HG03108 (cell line): ENCODE results near the gene NDUFB7.

ENCODE experiments used
- ATAC-seq: cut with Tn5 transposase; IDR thresholded peaks from one replicate; pipeline ENCODE4 v1.9.1; 2021; ENCODE audit warnings: moderate library complexity; ENCODE audit not compliant: unreplicated experiment

The NDUFB7 gene

GRCh38 chr19:14528419-14529253 lies 43.2 kb downstream of the NDUFB7 start:
- no peak for ATAC-seq

- no peak for ATAC-seq
These were observed 45.4 kb downstream of the NDUFB7 start for GRCh38 chr19:14526423-14526822.

- ATAC-seq: no peak
These were observed 46.1 kb downstream of the NDUFB7 start for GRCh38 chr19:14525729-14526128.

- ATAC-seq: no peak
These were observed 51.3 kb downstream of the NDUFB7 start for GRCh38 chr19:14520543-14520942.

GRCh38 chr19:14519860-14520407 lies 51.9 kb downstream of the NDUFB7 start:
- no peak for ATAC-seq

GRCh38 chr19:14519245-14519859 lies 52.5 kb downstream of the NDUFB7 start:
- no peak for ATAC-seq

GRCh38 chr19:14517840-14518505 lies 53.9 kb downstream of the NDUFB7 start, which contains the start of gene DNAJB1:
Gene DNAJB1 (minus strand): TSS chr19:14518397. CDS start chr19:14518349, 48 bp downstream.
- peak; percentile 58 for ATAC-seq

- peak; percentile 3 for ATAC-seq
These were observed 54.4 kb downstream of the NDUFB7 start for GRCh38 chr19:14517446-14517839.

- ATAC-seq: no peak
These were observed 55.0 kb downstream of the NDUFB7 start for GRCh38 chr19:14516746-14517438.
